HepG2 (cell line): ENCODE data around the gene MLST8. TPM values are rescaled to one million over a fixed set of nuclear protein-coding genes. Genes with fewer than 3 reads are reported as not detected.

Source experiments
- HOXA7 ChIP-seq: sonication (generic); formaldehyde crosslinking; IDR thresholded peaks from 2 replicates; pipeline ENCODE4 v1.8.1; 2022; ENCODE audit warnings: mild to moderate bottlenecking, missing genetic modification reagents, moderate library complexity
- IKZF1 ChIP-seq: fragments of 450-650 bp; IDR thresholded peaks from 2 replicates; pipeline ENCODE4 v1.7.1; 2016
- NKX3-1 ChIP-seq: sonication (generic); formaldehyde crosslinking; IDR thresholded peaks from 2 replicates; pipeline ENCODE4 v1.5.0; 2020; ENCODE audit warnings: missing genetic modification reagents
- RFX3 ChIP-seq: IDR thresholded peaks from 2 replicates; pipeline ENCODE4 v1.6.1; 2016; ENCODE audit warnings: missing biosample characterization, missing genetic modification reagents
- ZBTB3 ChIP-seq: sonication (generic); formaldehyde crosslinking; IDR thresholded peaks from 2 replicates; pipeline ENCODE4 v1.4.0; 2020; ENCODE audit warnings: low read depth, mild to moderate bottlenecking, moderate library complexity, missing genetic modification reagents, borderline replicate concordance
- ZFYVE20 ChIP-seq: sonication (generic); formaldehyde crosslinking; IDR thresholded peaks from 2 replicates; pipeline ENCODE4 v1.8.0; 2023; ENCODE audit warnings: low read depth, mild to moderate bottlenecking, moderate library complexity, missing genetic modification reagents, borderline replicate concordance
- ZNF136 ChIP-seq: sonication (generic); formaldehyde crosslinking; IDR thresholded peaks from 2 replicates; pipeline ENCODE4 v1.8.1; 2022; ENCODE audit warnings: low read depth, mild to moderate bottlenecking, moderate library complexity, missing genetic modification reagents
- ZNF367 ChIP-seq: sonication (generic); formaldehyde crosslinking; IDR thresholded peaks from 2 replicates; pipeline ENCODE4 v1.4.0; 2020; ENCODE audit warnings: missing genetic modification reagents, borderline replicate concordance
- ZNF549 ChIP-seq: sonication (generic); formaldehyde crosslinking; IDR thresholded peaks from 2 replicates; pipeline ENCODE4 v1.5.0; 2020; ENCODE audit warnings: missing genetic modification reagents
- ZNF598 ChIP-seq: sonication (generic); formaldehyde crosslinking; IDR thresholded peaks from 2 replicates; pipeline ENCODE4 v1.5.1; 2020; ENCODE audit warnings: mild to moderate bottlenecking, missing genetic modification reagents, borderline replicate concordance
- ZNF629 ChIP-seq: sonication (generic); formaldehyde crosslinking; conservative IDR thresholded peaks from 2 replicates; pipeline ENCODE4 v1.5.0; 2020; ENCODE audit warnings: missing genetic modification reagents
- ZNF768 ChIP-seq: sonication (generic); formaldehyde crosslinking; IDR thresholded peaks from 2 replicates; pipeline ENCODE4 v1.4.0; 2020; ENCODE audit warnings: missing genetic modification reagents
- ZNF775 ChIP-seq: sonication (generic); formaldehyde crosslinking; IDR thresholded peaks from 2 replicates; pipeline ENCODE4 v1.4.0; 2020; ENCODE audit warnings: missing genetic modification reagents, mild to moderate bottlenecking, moderate library complexity, borderline replicate concordance
- ZNF883 ChIP-seq: sonication (generic); formaldehyde crosslinking; IDR thresholded peaks from 2 replicates; pipeline ENCODE4 v1.5.1; 2020; ENCODE audit warnings: mild to moderate bottlenecking, missing genetic modification reagents; ENCODE audit errors: not compliant biosample characterization
- ZSCAN9 ChIP-seq: IDR thresholded peaks from 2 replicates; pipeline ENCODE4 v1.6.1; 2016; ENCODE audit warnings: borderline replicate concordance
- polyA plus RNA-seq, 8 experiments: library from polyadenylated mRNA; depleted of rRNA in 3 of 8; stranded (reverse) in 7 of 8; unstranded in 1 of 8; fragments of >200 nt; fragmentation: Illumina TruSeq in 4 of 8; extraction: Trizol in 4 of 8; gene quantifications; 2 replicates each; pipeline versions ENCODE4 v1.2.1 to v1.2.3, GENCODE V29; 2011 to 2016; ENCODE audit warnings: low read depth in 4 of 8, missing spikeins in 1 of 8, mixed read lengths in 1 of 8; ENCODE audit not compliant: insufficient read depth in 1 of 8
- total RNA-seq, 5 experiments: library from RNA; depleted of rRNA; stranded (reverse); fragments of >200 nt; fragmentation: Illumina TruSeq; extraction: Trizol; gene quantifications; 2 replicates each; pipeline ENCODE4 v1.2.3, GENCODE V29; 2016; ENCODE audit warnings: low read depth in 1 of 5
- TF ChIP-seq, protein P1 (sequence below): sonication (generic); formaldehyde crosslinking; IDR thresholded peaks from 2 replicates; pipeline ENCODE4 v1.4.0; 2020; ENCODE audit warnings: mild to moderate bottlenecking, missing genetic modification reagents
- TF ChIP-seq, protein P2 (sequence below): sonication (generic); formaldehyde crosslinking; IDR thresholded peaks from 2 replicates; pipeline ENCODE4 v1.8.0; 2022; ENCODE audit warnings: missing genetic modification reagents, mild to moderate bottlenecking, inconsistent platforms, borderline replicate concordance
- TF ChIP-seq, protein P3 (sequence below): sonication (generic); formaldehyde crosslinking; IDR thresholded peaks from 2 replicates; pipeline ENCODE4 v1.4.0; 2020; ENCODE audit warnings: missing genetic modification reagents
- TF ChIP-seq, protein P4 (sequence below): sonication (generic); formaldehyde crosslinking; conservative IDR thresholded peaks from 2 replicates; pipeline ENCODE4 v1.8.1; 2023; ENCODE audit warnings: missing genetic modification reagents
- TF ChIP-seq, protein P5 (sequence below): IDR thresholded peaks from 2 replicates; pipeline ENCODE4 v1.6.1; 2016
- TF ChIP-seq, protein P6 (sequence below): sonication (generic); formaldehyde crosslinking; IDR thresholded peaks from 2 replicates; pipeline ENCODE4 v1.5.0; 2020; ENCODE audit warnings: mild to moderate bottlenecking, missing genetic modification reagents

MLST8 gene
- total and polyA plus RNA-seq, 2 of the 13 experiments (the other 11 are each of a cell fraction or from before 2014, with no cell fraction given) = 30.8 to 72.7 TPM

DNA sequence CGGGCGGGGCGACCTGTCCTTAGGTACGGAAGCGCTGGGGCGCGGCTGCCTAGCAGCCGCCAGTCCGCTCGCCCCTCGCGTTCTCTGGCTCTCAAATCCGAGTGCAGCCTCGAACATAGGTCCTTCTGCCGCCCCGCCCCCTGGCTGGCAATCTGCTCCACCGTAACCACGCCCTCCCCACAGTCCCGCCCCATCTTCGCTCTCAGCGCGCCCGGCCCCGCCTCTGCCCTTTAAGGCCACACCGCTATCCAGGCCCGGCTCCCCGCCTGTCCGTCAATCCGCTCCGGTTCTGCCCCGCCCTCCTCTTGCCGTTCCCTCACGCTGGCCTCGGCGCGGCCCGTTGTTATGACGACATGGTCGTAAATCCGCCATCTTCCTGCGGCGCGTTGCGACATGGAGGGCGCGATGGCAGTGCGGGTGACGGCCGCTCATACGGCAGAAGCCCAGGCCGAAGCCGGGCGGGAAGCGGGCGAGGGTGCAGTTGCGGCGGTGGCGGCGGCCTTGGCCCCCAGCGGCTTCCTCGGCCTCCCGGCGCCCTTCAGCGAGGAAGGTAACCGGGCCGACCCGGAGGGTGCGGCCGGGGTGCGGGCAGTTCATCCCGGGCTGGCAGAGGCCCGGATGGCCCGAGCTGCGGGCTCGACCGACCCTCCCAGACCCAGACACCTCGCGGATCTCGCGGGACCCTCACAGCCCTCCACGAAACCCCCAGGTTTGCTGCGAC lies 18.1 kb downstream of the MLST8 start, which contains the start of gene E4F1 (continued):
- TF ChIP-seq, protein P1, sequence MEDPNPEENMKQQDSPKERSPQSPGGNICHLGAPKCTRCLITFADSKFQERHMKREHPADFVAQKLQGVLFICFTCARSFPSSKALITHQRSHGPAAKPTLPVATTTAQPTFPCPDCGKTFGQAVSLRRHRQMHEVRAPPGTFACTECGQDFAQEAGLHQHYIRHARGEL (CRISPR knock-in tag) = no peak
- 0 out of 2 replicates have a peak, but pooled peaks have one; percentile 16 for TF ChIP-seq ZNF136 (CRISPR knock-in tag)
- TF ChIP-seq ZNF768 (CRISPR knock-in tag) = peak; percentile 62; the same call in 1 of the 2 replicates
- TF ChIP-seq ZNF775 (CRISPR knock-in tag) = no peak
- TF ChIP-seq, protein P2, sequence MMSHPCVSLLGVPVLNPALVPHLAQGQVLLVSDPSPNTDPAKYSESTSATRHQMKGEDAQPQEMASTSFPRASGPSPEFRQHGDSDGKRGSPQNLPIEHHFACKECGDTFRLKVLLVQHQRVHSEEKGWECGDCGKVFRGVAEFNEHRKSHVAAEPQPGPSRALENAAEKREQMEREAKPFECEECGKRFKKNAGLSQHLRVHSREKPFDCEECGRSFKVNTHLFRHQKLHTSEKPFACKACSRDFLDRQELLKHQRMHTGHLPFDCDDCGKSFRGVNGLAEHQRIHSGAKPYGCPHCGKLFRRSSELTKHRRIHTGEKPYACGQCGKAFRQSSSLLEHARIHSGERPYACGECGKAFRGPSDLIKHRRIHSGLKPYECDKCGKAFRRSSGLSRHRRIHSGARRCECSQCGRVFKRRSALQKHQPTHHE = peak; percentile 80
- TF ChIP-seq ZBTB3 (CRISPR knock-in tag) = 0 out of 2 replicates have a peak, but pooled peaks have one; percentile 71
- TF ChIP-seq, protein P3, sequence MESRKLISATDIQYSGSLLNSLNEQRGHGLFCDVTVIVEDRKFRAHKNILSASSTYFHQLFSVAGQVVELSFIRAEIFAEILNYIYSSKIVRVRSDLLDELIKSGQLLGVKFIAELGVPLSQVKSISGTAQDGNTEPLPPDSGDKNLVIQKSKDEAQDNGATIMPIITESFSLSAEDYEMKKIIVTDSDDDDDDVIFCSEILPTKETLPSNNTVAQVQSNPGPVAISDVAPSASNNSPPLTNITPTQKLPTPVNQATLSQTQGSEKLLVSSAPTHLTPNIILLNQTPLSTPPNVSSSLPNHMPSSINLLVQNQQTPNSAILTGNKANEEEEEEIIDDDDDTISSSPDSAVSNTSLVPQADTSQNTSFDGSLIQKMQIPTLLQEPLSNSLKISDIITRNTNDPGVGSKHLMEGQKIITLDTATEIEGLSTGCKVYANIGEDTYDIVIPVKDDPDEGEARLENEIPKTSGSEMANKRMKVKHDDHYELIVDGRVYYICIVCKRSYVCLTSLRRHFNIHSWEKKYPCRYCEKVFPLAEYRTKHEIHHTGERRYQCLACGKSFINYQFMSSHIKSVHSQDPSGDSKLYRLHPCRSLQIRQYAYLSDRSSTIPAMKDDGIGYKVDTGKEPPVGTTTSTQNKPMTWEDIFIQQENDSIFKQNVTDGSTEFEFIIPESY (CRISPR knock-in tag) = peak; percentile 35; the same call in 1 of the 2 replicates
- TF ChIP-seq, protein P4, sequence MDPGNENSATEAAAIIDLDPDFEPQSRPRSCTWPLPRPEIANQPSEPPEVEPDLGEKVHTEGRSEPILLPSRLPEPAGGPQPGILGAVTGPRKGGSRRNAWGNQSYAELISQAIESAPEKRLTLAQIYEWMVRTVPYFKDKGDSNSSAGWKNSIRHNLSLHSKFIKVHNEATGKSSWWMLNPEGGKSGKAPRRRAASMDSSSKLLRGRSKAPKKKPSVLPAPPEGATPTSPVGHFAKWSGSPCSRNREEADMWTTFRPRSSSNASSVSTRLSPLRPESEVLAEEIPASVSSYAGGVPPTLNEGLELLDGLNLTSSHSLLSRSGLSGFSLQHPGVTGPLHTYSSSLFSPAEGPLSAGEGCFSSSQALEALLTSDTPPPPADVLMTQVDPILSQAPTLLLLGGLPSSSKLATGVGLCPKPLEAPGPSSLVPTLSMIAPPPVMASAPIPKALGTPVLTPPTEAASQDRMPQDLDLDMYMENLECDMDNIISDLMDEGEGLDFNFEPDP (CRISPR knock-in tag) = no peak
- TF ChIP-seq RFX3 (CRISPR knock-in tag) = peak; percentile 95
- TF ChIP-seq IKZF1 = no peak
- TF ChIP-seq NKX3-1 (CRISPR knock-in tag) = peak; percentile 47; the same call in 1 of the 2 replicates
- no peak for TF ChIP-seq ZNF598 (CRISPR knock-in tag)
- TF ChIP-seq ZNF883 (CRISPR knock-in tag) = peak; percentile 43
- no peak for TF ChIP-seq ZSCAN9 (CRISPR knock-in tag)
- no peak for TF ChIP-seq HOXA7
- TF ChIP-seq, protein P5, sequence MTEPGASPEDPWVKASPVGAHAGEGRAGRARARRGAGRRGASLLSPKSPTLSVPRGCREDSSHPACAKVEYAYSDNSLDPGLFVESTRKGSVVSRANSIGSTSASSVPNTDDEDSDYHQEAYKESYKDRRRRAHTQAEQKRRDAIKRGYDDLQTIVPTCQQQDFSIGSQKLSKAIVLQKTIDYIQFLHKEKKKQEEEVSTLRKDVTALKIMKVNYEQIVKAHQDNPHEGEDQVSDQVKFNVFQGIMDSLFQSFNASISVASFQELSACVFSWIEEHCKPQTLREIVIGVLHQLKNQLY (CRISPR knock-in tag) = no peak
- no peak for TF ChIP-seq ZNF629 (CRISPR knock-in tag)
- 0 out of 2 replicates have a peak, but pooled peaks have one; percentile 58 for TF ChIP-seq ZNF367 (CRISPR knock-in tag)
- TF ChIP-seq ZFYVE20 (CRISPR knock-in tag) = no peak
- TF ChIP-seq, protein P6, sequence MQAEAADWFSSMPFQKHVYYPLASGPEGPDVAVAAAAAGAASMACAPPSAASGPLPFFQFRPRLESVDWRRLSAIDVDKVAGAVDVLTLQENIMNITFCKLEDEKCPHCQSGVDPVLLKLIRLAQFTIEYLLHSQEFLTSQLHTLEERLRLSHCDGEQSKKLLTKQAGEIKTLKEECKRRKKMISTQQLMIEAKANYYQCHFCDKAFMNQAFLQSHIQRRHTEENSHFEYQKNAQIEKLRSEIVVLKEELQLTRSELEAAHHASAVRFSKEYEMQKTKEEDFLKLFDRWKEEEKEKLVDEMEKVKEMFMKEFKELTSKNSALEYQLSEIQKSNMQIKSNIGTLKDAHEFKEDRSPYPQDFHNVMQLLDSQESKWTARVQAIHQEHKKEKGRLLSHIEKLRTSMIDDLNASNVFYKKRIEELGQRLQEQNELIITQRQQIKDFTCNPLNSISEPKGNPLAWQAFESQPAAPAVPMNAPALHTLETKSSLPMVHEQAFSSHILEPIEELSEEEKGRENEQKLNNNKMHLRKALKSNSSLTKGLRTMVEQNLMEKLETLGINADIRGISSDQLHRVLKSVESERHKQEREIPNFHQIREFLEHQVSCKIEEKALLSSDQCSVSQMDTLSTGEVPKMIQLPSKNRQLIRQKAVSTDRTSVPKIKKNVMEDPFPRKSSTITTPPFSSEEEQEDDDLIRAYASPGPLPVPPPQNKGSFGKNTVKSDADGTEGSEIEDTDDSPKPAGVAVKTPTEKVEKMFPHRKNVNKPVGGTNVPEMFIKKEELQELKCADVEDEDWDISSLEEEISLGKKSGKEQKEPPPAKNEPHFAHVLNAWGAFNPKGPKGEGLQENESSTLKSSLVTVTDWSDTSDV (CRISPR knock-in tag) = peak; percentile 56; the same call in 1 of the 2 replicates
- no peak for TF ChIP-seq ZNF549 (CRISPR knock-in tag)
